Activated naive CD4-positive, alpha-beta T cell treated with anti-CD3 and anti-CD28 coated beads for 36 hours (primary cell): Measurements from ENCODE around the gene GSTM3. TPM values are rescaled to one million over a fixed set of nuclear protein-coding genes. Genes with fewer than 3 reads are reported as not detected.

Experiments
- CTCF ChIA-PET: fragments of 350-600 bp; sonication (Branson Sonifier 250); formaldehyde crosslinking; loops from one replicate; lab custom pipeline; 2021; ENCODE audit warnings: antibody characterized with exemption; lab: Charles Lee
- DNase-seq: peaks from one replicate; pipeline ENCODE4 v3.0.0-alpha.2; 2020
- H3K27ac Mint-ChIP-seq: one replicate; pipeline ENCODE4 v1.8.0; 2021; ENCODE audit warnings: mild to moderate bottlenecking, mixed read lengths
- H3K27me3 Mint-ChIP-seq: one replicate; pipeline ENCODE4 v1.8.0; 2021; ENCODE audit warnings: low read depth, mixed read lengths
- H3K36me3 Mint-ChIP-seq: one replicate; pipeline ENCODE4 v1.8.0; 2021; ENCODE audit warnings: low read depth, mixed read lengths
- H3K4me1 Mint-ChIP-seq: one replicate; pipeline ENCODE4 v1.8.0; 2021; ENCODE audit warnings: low read depth, mixed read lengths
- H3K4me3 Mint-ChIP-seq: one replicate; pipeline ENCODE4 v1.8.0; 2021; ENCODE audit warnings: mild to moderate bottlenecking, moderate library complexity, mixed read lengths
- H3K9me3 Mint-ChIP-seq: one replicate; pipeline ENCODE4 v1.8.0; 2021; ENCODE audit warnings: mixed read lengths
- intact Hi-C: fragments of 100-400 bp; cut with micrococcal nuclease; formaldehyde crosslinking; loops from one replicate; pipeline ENCODE4 v1.15.1; 2023
- total RNA-seq, 2 experiments: library from RNA; stranded (reverse); gene quantifications; one replicate each; pipeline ENCODE4 v1.2.3, GENCODE V29; 2021

The GSTM3 gene
- total RNA-seq, 2 experiments from 2014 or later: 4.7 to 4.8 TPM

DNA sequence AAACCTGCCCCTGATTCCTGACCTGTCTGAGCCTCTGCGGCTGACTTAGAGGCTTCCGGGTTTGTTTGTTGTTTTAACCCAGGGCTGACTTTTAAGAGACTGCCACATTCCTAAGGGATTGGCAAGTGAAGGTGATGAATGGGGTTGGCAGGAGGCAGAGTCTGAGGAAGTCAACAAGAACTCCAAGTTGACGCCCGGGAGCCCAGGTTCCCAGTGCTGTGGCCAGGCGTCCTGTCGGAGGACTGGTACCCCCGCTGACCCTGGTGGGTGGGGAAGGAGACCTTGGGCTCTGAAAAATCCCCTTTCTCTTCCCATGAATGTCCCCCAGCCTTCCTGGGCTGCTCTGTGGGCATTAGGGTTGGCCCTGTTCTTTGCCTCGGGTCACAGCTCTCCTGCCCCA lies 42.6 kb upstream of the GSTM3 start:
- no peak for DNase-seq
- no peaks in the 10 kb centered on the region for H3K36me3 Mint-ChIP-seq
- CTCF ChIA-PET: interaction anchor here (25.2 kb wide), 1 partner anchor 198 kb away, joined by 622 read pairs; the partner anchor contains the start of gene AHCYL1
- H3K27me3 Mint-ChIP-seq: no peaks in the 10 kb centered on the region
- H3K4me1 Mint-ChIP-seq: peaks cover 14% of the 10 kb centered on the region
- intact Hi-C loops: no loop called here
- no peak overlapping the region for H3K27ac Mint-ChIP-seq
- H3K4me3 Mint-ChIP-seq: no peak overlapping the region
- H3K9me3 Mint-ChIP-seq: peaks cover 6% of the 10 kb centered on the region

DNA sequence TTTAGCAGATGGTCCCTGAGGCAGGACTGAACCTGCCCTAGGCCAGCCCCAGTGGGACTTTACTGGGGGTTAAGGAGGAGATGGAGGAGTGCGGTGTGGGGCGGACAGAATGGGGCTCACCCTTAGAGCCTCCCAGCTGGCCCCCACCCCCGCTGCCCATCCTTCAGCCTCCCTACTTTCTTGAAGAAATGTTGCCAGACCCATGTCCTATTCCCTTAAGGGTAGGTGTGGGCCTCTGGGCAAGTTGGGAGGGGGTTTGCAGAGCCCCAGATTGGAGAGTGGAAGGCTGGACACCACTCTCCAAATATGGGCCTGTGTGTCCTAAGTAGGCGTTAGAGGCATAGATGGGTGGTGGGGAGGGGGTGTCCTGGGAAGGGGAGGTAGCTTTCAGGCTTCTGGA lies 42.1 kb upstream of the GSTM3 start:
- no peak for DNase-seq

DNA sequence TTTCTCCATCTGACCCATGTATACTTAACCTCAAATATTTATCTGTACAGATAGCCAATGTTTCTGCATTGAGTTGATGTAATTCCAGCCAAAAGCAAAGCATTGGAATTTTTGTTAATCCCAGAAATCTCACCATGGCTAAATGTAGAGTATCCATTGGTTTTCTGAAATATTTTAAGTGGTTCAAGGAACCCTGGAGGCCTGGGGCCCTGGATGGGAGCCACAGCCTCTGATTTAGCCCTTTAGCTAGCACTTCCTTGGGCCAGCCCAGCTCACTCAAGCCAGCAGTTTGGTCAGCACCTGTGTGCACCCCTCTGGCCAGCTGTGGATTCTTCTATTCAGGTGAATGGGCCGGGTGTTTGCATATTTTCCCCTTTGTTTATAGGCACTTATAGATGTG lies 41.7 kb upstream of the GSTM3 start:
- no peaks in the 10 kb centered on the region for H3K36me3 Mint-ChIP-seq
- H3K4me1 Mint-ChIP-seq: peaks cover 11% of the 10 kb centered on the region
- H3K4me3 Mint-ChIP-seq: no peak overlapping the region
- CTCF ChIA-PET: interaction anchor here (1.1 to 25.2 kb wide), 2 partner anchors 8 to 199 kb away, joined by 3 to 622 read pairs; partner anchors contain the start of gene AHCYL1
- H3K27ac Mint-ChIP-seq: no peak overlapping the region
- peaks cover 6% of the 10 kb centered on the region for H3K9me3 Mint-ChIP-seq
- intact Hi-C loops: no loop called here
- H3K27me3 Mint-ChIP-seq: no peaks in the 10 kb centered on the region
- no peak for DNase-seq

More for the DNA sequence above, 42.1 kb upstream of the GSTM3 start:
- Mint-ChIP-seq H3K9me3 (peaks cover 6% of the 10 kb centered on the region), H3K27ac (no peak overlapping the region), H3K4me1 (peaks cover 14% of the 10 kb centered on the region), H3K36me3 (no peaks in the 10 kb centered on the region), H3K27me3 (no peaks in the 10 kb centered on the region), H3K4me3 (no peak overlapping the region)
- intact Hi-C loops: no loop called here
- CTCF ChIA-PET: interaction anchor here (1.1 to 25.2 kb wide), 2 partner anchors 9 to 199 kb away, joined by 3 to 622 read pairs; partner anchors contain the start of gene AHCYL1

DNA sequence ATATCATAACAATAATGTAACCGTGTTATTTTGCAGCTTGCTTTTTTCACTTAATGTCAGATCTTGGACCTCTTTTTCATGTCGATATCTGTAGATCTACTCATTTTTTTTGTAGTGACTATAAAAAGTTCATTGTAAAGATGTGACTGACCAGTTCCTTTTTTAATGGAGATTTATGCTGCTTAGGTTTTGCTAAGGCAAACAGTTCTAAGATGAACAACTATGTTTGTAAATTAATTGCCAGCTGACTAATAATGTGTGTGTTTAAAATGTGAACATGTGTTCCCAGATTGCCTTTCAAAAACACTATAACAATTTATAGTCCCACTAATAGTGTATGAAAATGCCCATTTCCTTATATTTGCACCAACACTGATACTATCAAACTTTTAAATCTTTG lies 41.0 kb upstream of the GSTM3 start:
- Mint-ChIP-seq H3K4me3 (no peak overlapping the region), H3K9me3 (peaks cover 6% of the 10 kb centered on the region), H3K27me3 (no peaks in the 10 kb centered on the region), H3K4me1 (peaks cover 8% of the 10 kb centered on the region), H3K36me3 (no peaks in the 10 kb centered on the region), H3K27ac (no peak overlapping the region)
- CTCF ChIA-PET: interaction anchor here (0.7 to 25.2 kb wide), 4 partner anchors 9 to 200 kb away, joined by 3 to 622 read pairs (median 4); partner anchors contain the start of gene AHCYL1
- intact Hi-C loops: no loop called here
- no peak for DNase-seq

DNA sequence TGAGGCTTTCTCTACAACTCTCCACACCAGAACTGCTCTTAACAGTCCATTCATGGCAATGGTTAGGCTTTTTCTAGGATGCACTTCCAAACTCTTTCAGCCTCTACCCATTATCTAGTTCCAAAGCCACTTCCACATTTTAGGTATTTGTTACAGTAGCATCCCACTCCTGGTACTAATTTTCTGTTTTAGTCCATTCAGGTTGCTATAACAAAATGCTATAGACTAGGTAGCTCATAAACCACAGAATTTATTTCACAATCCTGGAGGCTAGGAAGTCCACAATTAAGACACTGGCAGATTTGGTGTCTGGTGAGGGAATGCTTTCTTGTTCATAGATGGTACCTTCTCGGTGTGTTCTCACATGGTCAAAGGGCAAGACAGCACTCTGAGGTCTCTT lies 40.1 kb upstream of the GSTM3 start:
- Mint-ChIP-seq H3K4me1 (no peaks in the 10 kb centered on the region), H3K4me3 (no peak overlapping the region), H3K36me3 (no peaks in the 10 kb centered on the region), H3K9me3 (peaks cover 6% of the 10 kb centered on the region), H3K27ac (no peak overlapping the region), H3K27me3 (no peaks in the 10 kb centered on the region)
- no peak for DNase-seq
- CTCF ChIA-PET: interaction anchor here (0.8 to 25.2 kb wide), 2 partner anchors 10 to 201 kb away, joined by 3 to 622 read pairs; partner anchors contain the start of gene AHCYL1
- intact Hi-C loops: no loop called here

DNA sequence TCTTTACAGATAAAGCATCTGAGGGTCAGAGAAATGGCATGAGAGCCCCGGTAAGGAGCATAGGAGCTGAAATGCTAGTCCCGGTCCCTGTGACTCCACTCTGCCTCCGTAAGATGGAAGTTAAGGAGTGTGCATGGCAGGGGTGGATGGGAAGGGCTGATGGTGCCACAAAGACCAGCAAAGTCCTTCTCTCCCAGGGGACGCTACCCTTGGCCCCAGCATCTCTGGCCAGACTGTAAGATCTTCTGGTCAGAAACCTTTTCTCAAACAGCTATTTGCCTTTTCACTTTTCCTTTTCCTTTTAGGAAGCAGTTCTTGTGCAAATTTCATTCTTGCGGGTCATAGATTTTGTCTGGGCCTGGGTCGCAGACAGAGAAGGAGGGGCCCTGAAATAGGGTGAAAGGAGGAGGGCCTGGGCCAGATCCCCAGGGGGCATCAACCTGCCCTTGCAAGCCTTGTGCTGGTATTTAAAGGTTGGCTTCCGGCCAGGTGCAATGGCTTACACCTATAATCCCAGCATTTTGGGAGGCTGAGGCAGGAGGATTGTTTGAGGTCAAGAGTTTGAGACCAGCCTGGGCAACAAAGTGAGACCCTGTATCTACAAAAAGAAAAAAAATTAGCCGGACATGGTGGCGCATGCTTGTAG lies 37.3 kb upstream of the GSTM3 start:
- H3K4me1 Mint-ChIP-seq: no peaks in the 10 kb centered on the region
- H3K36me3 Mint-ChIP-seq: no peaks in the 10 kb centered on the region
- CTCF ChIA-PET: interaction anchor here (0.6 to 25.2 kb wide), 17 partner anchors 10 to 282 kb away, joined by 3 to 622 read pairs (median 6); partner anchors contain the start of genes AHCYL1 and CSF1
- no peaks in the 10 kb centered on the region for H3K27me3 Mint-ChIP-seq
- H3K9me3 Mint-ChIP-seq: peaks cover 6% of the 10 kb centered on the region
- H3K27ac Mint-ChIP-seq: no peak overlapping the region
- intact Hi-C loops: loop anchor here (1.0 kb wide), 4 partner anchors 12 to 233 kb away; partner anchors contain the start of gene AHCYL1
- H3K4me3 Mint-ChIP-seq: no peak overlapping the region
- DNase-seq: no peak

DNA sequence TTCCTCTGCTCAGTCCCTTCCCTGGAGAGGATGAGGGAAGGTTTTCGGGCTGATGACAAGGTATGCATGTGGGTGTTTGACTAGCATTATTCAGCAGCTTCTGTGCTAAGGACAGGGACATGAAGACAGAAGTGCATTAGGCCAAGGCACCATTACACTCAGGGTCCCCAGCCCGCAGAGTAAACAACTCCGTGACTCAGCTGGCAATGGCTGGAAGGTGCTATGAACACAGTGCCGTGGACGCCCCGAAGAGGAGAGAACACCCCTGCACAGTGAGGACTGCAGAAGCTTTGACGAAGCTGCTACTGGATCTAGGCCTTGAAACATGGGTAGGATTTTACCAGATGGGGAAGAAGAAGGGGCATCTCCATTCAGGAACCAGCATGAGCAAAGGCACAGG lies 36.6 kb upstream of the GSTM3 start:
- CTCF ChIA-PET: interaction anchor here (0.6 to 25.2 kb wide), 31 partner anchors 11 to 283 kb away, joined by 3 to 622 read pairs (median 5); partner anchors contain the start of genes AHCYL1, CSF1 and STRIP1
- Mint-ChIP-seq H3K4me1 (no peaks in the 10 kb centered on the region), H3K36me3 (no peaks in the 10 kb centered on the region), H3K4me3 (no peak overlapping the region), H3K27ac (no peak overlapping the region), H3K27me3 (no peaks in the 10 kb centered on the region), H3K9me3 (peaks cover 6% of the 10 kb centered on the region)
- DNase-seq: no peak
- intact Hi-C loops: loop anchor here (1.0 kb wide), 4 partner anchors 13 to 234 kb away; partner anchors contain the start of gene AHCYL1

DNA sequence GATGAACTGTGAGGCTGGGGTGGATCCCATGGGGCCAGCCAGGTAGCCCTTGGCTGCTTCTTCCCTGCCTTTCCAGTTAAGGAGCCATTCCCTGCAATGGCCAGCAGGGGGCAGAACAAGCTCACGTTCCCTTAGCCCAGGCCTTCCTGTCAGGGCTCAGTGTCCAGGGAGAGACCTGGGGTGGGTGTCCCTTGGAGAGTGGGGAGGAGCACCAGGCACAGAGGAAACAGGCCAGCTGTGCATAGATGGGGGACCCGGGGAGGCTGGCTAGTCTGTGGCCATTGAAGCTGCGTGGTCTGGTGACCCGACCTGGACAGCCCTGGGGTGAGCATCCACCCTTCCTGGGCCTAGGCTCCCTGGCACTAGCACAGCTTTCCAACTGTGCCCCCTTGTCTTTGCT lies 36.1 kb upstream of the GSTM3 start:
- DNase-seq: peak; percentile 87
- intact Hi-C loops: loop anchor here (1.0 kb wide), 4 partner anchors 13 to 234 kb away; partner anchors contain the start of gene AHCYL1
- Mint-ChIP-seq H3K27ac (no peak overlapping the region), H3K4me3 (no peak overlapping the region), H3K27me3 (no peaks in the 10 kb centered on the region), H3K9me3 (peaks cover 6% of the 10 kb centered on the region), H3K36me3 (no peaks in the 10 kb centered on the region), H3K4me1 (no peaks in the 10 kb centered on the region)
- CTCF ChIA-PET: interaction anchor here (0.6 to 25.2 kb wide), 34 partner anchors 12 to 283 kb away, joined by 3 to 622 read pairs (median 5); partner anchors contain the start of genes AHCYL1, CSF1 and STRIP1

DNA sequence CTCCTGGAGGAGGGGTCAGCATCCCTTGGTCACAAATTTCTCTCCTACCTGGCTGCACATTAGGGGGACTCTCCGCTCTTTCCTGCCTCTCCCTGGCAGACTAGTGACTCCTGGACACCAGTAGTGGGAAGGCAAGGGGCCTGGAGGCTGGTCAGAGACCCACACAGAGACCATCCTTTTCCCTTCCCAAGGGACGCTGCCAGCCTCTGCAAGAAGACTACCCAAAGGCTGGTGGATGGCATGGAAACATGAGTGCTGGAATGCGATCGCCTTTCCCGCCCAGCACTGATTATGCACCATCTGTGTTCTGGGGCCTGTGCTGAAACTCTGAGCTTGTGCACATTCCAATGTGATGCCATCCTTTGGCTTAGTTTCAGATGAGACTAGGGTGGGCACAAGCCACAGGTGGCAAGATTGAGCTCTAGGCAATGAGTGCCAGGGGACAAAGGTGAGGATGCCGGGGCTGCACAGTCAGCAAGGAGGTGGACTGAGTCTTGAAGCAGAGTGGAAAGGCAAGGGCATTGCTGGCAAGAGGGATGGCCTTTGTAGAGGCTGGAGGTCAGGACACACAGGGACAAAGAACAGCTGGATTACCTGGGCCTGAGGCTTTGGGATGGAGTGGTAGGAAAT lies 35.5 kb upstream of the GSTM3 start:
- no peaks in the 10 kb centered on the region for H3K36me3 Mint-ChIP-seq
- intact Hi-C loops: no loop called here
- CTCF ChIA-PET: interaction anchor here (0.7 to 25.2 kb wide), 29 partner anchors 12 to 258 kb away, joined by 3 to 622 read pairs (median 5); partner anchors contain the start of genes AHCYL1, CSF1 and STRIP1
- H3K4me1 Mint-ChIP-seq: no peaks in the 10 kb centered on the region
- no peak overlapping the region for H3K27ac Mint-ChIP-seq
- H3K27me3 Mint-ChIP-seq: no peaks in the 10 kb centered on the region
- DNase-seq: no peak
- H3K4me3 Mint-ChIP-seq: no peak overlapping the region
- H3K9me3 Mint-ChIP-seq: peaks cover 6% of the 10 kb centered on the region

DNA sequence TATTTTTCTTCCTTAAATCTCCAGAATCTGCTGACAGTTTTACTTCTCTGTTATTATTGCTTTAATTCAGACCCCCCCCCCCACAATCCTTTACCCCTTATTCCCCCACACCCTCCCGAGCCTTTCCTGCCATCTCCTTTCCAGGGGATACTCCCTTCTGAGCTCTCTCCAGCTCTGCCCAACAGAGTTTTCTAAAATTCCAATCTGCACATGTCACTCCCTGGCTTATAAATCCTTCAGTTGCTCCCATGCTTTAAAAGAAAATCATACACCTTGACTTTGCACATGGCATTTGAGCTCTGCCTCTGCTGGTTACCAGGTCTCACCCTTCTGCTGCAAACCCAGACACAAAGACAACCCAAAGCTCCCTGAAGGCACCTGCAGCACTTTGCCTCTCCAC lies 34.6 kb upstream of the GSTM3 start:
- DNase-seq: no peak
- intact Hi-C loops: no loop called here
- no peak overlapping the region for H3K27ac Mint-ChIP-seq
- no peaks in the 10 kb centered on the region for H3K27me3 Mint-ChIP-seq
- H3K36me3 Mint-ChIP-seq: no peaks in the 10 kb centered on the region
- H3K9me3 Mint-ChIP-seq: no peaks in the 10 kb centered on the region
- no peaks in the 10 kb centered on the region for H3K4me1 Mint-ChIP-seq
- no peak overlapping the region for H3K4me3 Mint-ChIP-seq
- CTCF ChIA-PET: interaction anchor here (0.8 to 25.2 kb wide), 18 partner anchors 10 to 260 kb away, joined by 3 to 622 read pairs (median 4); partner anchors contain the start of gene AHCYL1

DNA sequence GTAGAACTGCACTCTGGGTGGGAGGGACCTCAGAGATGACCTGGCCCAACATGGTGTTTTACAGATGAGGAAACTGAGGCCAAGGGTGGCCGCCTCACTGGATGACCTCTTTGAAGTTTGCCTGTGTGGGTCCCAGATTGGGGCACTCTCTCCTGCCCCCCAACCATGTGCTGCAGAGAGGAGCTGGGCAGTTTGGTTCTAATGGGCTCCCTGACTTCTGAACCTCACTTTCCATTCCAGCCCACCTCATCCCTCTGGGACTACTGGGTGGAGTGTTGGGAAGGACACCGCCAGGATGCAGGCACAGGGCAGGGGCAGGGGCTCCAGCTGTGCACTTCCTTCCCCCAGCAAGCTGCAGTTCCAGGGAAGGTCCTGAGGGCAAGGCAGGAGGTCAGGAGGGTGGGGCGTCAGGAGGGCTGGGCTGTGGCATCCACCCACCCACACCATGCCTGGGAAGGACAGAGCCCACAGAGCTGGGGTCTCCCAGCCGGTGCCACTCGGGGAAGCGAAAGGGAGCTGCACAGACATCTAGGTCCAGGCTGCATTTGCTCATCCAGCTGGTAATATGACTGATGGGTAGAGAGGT lies 33.2 kb upstream of the GSTM3 start:
- H3K36me3 Mint-ChIP-seq: no peaks in the 10 kb centered on the region
- CTCF ChIA-PET: interaction anchor here (0.5 to 25.2 kb wide), 25 partner anchors 9 to 256 kb away, joined by 3 to 622 read pairs (median 4); partner anchors contain the start of genes AHCYL1 and GNAI3
- no peaks in the 10 kb centered on the region for H3K27me3 Mint-ChIP-seq
- no peak overlapping the region for H3K4me3 Mint-ChIP-seq
- no peaks in the 10 kb centered on the region for H3K9me3 Mint-ChIP-seq
- H3K27ac Mint-ChIP-seq: no peak overlapping the region
- no peaks in the 10 kb centered on the region for H3K4me1 Mint-ChIP-seq
- no peak for DNase-seq
- intact Hi-C loops: loop anchor here (1.0 to 2.0 kb wide), 4 partner anchors 33 to 228 kb away; partner anchors contain the start of gene GSTM3
